Ovary (tissue), 9 donors: ENCODE data around the gene GSTO2. TPM values are rescaled to one million over a fixed set of nuclear protein-coding genes. Genes with fewer than 3 reads are reported as not detected.

Source experiments
- DNase-seq, 5 donors: peaks; one replicate each; pipeline ENCODE4 v3.0.0-alpha.2; 2019 to 2020
- H3K27ac ChIP-seq, 2 donors: fragments of 200-600 bp; one replicate each; pipeline versions ENCODE4 v1.5.1 to v1.8.0; 2019 to 2022
- H3K27me3 ChIP-seq: fragments of 200-600 bp; one replicate; pipeline ENCODE4 v1.8.0; 2022
- H3K36me3 ChIP-seq: fragments of 200-600 bp; sonication (generic); one replicate; pipeline ENCODE4 v1.5.1; 2019
- H3K4me1 ChIP-seq: one replicate; pipeline ENCODE4 v1.8.1; 2013; ENCODE audit warnings: mild to moderate bottlenecking, moderate library complexity; ENCODE audit not compliant: insufficient read depth
- H3K4me3 ChIP-seq: fragments of 200-600 bp; sonication (generic); one replicate; pipeline ENCODE4 v1.5.1; 2017
- H3K9me3 ChIP-seq, 2 donors: fragments of 200-600 bp in 1 of 2; sonication (generic) in 1 of 2; one replicate each; pipeline versions ENCODE4 v1.5.1 to v1.8.1; 2013 to 2019; ENCODE audit warnings: mild to moderate bottlenecking in 1 of 2, moderate library complexity in 1 of 2
- EP300 ChIP-seq: sonication (generic); formaldehyde crosslinking; IDR thresholded peaks from one replicate; pipeline ENCODE4 v1.6.1; 2017; ENCODE audit warnings: antibody characterized with exemption
- POLR2A ChIP-seq: fragments of 450-650 bp; IDR thresholded peaks from one replicate; pipeline ENCODE4 v1.6.1; 2017; ENCODE audit warnings: antibody characterized with exemption, mild to moderate bottlenecking, moderate library complexity
- WGBS, 3 donors: extraction: QIAGEN DNeasy Blood & Tissue Kit in 1 of 3; methylation state at CpG; one replicate each; pipeline versions ENCODE4 v1.1.5 to v1.1.7; 2013 to 2017; 5-methylcytosine and 5-hydroxymethylcytosine counted together
- intact Hi-C, 4 donors: fragments of 100-400 bp; cut with DNase I; formaldehyde crosslinking; loops; one replicate each; pipeline versions ENCODE4 v1.11.0 to v1.15.1; 2022 to 2023
- polyA plus RNA-seq, 2 donors: library from polyadenylated mRNA; stranded (reverse); fragments of 200-250 nt in 1 of 2; fragments of 350-450 nt in 1 of 2; fragmentation: Illumina TruSeq in 1 of 2; extraction: RNeasy Lipid Tissue Mini Kit (QIAGEN cat#74804) in 1 of 2; gene quantifications; one replicate each; pipeline ENCODE4 v1.2.3, GENCODE V29; 2013 to 2014
- total RNA-seq, 7 donors: library from RNA; depleted of rRNA in 2 of 7; stranded (reverse); fragments of >200 nt in 2 of 7; fragmentation: NEBNext Ultra II Directional in 3 of 7; extraction: Animal tissue kit (Norgen Biotek cat#: 25700) in 3 of 7; gene quantifications; one replicate each; pipeline versions ENCODE4 v1.1.0 to v1.2.4, GENCODE V29; 2016 to 2023
- TF ChIP-seq, protein P1 (sequence below), 3 donors: fragments of 450-650 bp in 2 of 3; fragments of 200-600 bp in 1 of 3; IDR thresholded peaks; one replicate each; pipeline versions ENCODE4 v1.5.1 to v1.8.0; 2016 to 2022; ENCODE audit warnings: antibody characterized with exemption in 3 of 3, mild to moderate bottlenecking in 1 of 3
- donor health status: DM: no; HTN: no; CAD: no; lungs with moderate emphysema.
- donor health status: DM: no; HTN: no; CAD: no.
- donor health status: Bipolar disorder and iron deficiency.
- donor health status: DM: yes; HTN: yes; CAD: no.
- donor health status: DM: no; HTN: no; CAD: no.
- donor health status: DM: yes; HTN: yes; CAD: no.

Gene GSTO2
- total and polyA plus RNA-seq, 9 donors = 3.7 to 19.0 (median 12.3) TPM

DNA sequence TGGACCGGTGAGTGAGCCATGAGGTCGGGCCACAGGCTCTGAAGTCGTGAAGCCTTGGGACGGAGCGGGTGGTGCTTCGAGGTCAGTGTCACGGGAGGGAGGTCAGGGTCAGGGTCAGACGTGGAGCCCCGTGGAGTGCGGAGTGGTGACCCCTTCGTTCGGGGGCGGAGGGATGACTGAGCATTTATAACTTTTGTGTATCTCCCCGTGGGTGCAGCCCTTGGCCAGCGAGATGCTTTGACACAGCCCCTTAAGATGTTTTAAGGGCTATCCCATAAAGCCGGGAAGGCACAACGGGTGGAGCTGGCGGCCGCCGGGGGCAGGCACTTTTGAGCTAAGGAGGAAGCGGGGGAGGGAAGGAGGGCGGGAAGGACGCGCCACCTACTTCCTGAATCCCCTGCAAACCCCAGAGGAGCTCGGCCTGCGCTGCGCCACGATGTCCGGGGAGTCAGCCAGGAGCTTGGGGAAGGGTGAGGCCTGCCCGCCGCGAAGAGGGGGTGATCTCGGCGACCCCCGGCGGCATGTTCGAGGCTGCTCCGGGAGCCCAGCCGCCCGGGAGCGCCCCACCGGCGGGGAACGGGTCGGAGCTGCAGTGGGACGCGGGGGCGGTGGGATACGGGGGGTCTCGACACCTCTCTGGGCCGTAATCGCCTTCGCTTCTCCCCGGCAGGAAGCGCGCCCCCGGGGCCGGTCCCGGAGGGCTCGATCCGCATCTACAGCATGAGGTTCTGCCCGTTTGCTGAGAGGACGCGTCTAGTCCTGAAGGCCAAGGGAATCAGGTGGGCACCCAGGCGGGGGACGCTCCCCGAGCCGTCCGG is 14.3 kb upstream of the GSTO2 start, which contains the start of gene GSTO1:
GSTO1 (plus strand) TSS at position 400 of the 818 bp plus-strand sequence; CDS start at position 437, 37 bp downstream.
- no peaks in the 10 kb centered on the region for H3K27me3 ChIP-seq
- H3K9me3 ChIP-seq = no peaks in the 10 kb centered on the region
- intact Hi-C loops = no loop called here
- H3K4me1 ChIP-seq = peaks cover 4% of the 10 kb centered on the region
- peak within 1 kb of the TSS; percentile 93 for H3K4me3 ChIP-seq
- DNase-seq = peak; percentile 81 to 86 (median 83)
- H3K36me3 ChIP-seq = no peaks in the 10 kb centered on the region
- WGBS, 3 donors = 0 to 1% (median 0%) methylated on average over 65 to 69 of the region's 69 CpGs
- TF ChIP-seq EP300 = no peak
- TF ChIP-seq POLR2A = peak; percentile 73
- TF ChIP-seq, protein P1, sequence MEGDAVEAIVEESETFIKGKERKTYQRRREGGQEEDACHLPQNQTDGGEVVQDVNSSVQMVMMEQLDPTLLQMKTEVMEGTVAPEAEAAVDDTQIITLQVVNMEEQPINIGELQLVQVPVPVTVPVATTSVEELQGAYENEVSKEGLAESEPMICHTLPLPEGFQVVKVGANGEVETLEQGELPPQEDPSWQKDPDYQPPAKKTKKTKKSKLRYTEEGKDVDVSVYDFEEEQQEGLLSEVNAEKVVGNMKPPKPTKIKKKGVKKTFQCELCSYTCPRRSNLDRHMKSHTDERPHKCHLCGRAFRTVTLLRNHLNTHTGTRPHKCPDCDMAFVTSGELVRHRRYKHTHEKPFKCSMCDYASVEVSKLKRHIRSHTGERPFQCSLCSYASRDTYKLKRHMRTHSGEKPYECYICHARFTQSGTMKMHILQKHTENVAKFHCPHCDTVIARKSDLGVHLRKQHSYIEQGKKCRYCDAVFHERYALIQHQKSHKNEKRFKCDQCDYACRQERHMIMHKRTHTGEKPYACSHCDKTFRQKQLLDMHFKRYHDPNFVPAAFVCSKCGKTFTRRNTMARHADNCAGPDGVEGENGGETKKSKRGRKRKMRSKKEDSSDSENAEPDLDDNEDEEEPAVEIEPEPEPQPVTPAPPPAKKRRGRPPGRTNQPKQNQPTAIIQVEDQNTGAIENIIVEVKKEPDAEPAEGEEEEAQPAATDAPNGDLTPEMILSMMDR (IDR thresholded peaks at IDR 0.05) = peak in 2 of 3 donors; percentile 10 to 17
- H3K27ac ChIP-seq = peak within 1 kb of the TSS; percentile 77 to 99

DNA sequence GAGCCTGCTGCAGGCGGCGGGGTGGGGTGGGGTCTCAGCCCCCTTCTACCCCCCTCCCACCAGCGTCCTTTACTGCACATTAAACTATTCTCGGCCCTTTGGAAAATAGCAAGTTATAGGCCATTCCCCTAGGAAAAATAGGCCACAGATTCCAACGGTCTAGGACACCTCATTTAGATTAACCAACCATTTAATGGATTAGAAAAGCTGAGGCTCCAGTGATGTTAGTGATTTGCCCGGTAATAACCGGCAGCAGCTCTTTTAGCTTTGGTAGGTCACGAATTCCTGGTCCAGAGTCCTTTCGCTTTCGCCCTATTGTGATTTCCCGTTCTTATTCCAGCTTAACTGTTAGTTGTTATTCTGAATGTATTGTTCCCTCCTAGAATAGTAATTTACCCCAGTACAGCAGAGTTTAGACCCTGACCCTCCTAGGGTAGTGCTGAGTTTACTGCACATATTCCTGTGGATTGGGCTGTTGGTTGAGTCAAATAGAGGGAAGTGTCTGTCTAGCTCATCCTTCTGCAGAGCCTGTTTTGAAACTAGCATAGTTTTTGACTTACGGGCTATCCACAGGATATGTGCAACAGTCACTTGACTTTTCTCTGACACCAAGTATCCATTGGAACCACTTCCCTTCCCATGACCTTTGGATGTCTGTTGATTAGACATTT is 13.5 kb upstream of the GSTO2 start:
- H3K36me3 ChIP-seq = no peaks in the 10 kb centered on the region
- TF ChIP-seq, protein P1 (IDR thresholded peaks at IDR 0.05) = no peak
- TF ChIP-seq POLR2A (no peak), EP300 (no peak)
- 0 to 1% (median 1%) methylated on average over 12 of the region's 12 CpGs for WGBS, 3 donors
- H3K27ac ChIP-seq = peak overlapping the region; percentile 77 to 99
- no peaks in the 10 kb centered on the region for H3K27me3 ChIP-seq
- H3K9me3 ChIP-seq = no peaks in the 10 kb centered on the region
- DNase-seq = no peak
- intact Hi-C loops = no loop called here
- H3K4me3 ChIP-seq = peak overlapping the region; percentile 93
- H3K4me1 ChIP-seq = peaks cover 4% of the 10 kb centered on the region

DNA sequence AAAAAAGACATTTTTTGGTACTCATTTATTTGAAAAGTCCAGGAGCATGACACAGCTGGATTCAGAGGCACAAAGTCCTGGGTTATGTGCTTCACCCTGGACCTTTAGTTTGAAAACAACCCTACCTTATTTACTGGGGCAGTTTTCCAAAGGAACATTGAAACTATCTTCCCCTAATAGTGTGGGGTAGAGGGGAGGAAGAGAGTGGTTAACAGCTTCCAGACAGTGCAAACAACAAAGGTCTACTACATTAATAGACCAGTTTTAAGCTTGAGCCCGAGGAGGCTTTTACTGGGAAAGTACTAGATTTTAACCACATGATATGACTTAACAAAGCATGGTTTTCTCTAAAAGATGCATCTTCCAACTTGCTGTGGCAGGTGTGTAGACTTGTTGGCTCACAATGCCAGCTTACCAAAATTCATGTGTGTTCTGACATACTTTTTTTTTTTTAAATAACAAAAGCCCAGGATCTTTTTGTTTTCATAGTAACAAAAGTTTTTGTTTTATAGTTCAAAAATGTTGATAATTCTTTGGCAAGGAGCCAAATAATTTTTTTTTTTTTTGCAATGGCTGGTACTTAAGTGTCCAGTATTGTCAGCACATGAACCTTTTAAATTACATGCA is 12.5 kb upstream of the GSTO2 start:
- TF ChIP-seq POLR2A (no peak), EP300 (no peak)
- TF ChIP-seq, protein P1 (IDR thresholded peaks at IDR 0.05) = no peak
- WGBS, 3 donors = 0 to 9% (median 6%) methylated on average over 1 of the region's 1 CpG
- Histone ChIP-seq H3K27ac (peak overlapping the region; percentile 77 to 99), H3K4me1 (peaks cover 4% of the 10 kb centered on the region), H3K9me3 (no peaks in the 10 kb centered on the region), H3K4me3 (peak overlapping the region; percentile 93), H3K36me3 (no peaks in the 10 kb centered on the region), H3K27me3 (no peaks in the 10 kb centered on the region)
- no peak for DNase-seq
- intact Hi-C loops = no loop called here

DNA sequence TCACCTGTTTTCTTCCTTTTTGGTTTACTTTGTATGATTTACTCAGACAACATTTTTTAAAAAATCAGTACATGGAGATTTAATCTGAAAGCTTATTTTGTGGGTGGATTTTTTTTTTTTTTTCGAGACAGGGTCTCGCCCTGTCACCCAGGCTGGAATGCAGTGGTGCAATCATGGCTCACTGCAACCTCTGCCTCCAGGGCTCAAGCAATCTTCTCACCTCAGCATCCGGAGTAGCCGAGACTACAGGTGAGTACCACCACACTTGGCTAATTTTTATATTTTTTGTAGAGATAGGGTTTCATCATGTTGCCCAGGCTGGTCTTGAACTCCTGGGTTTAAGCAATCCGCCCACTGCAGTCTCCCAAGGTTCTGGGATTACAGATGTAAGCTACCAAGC is 11.7 kb upstream of the GSTO2 start:
- no peaks in the 10 kb centered on the region for H3K36me3 ChIP-seq
- no peak overlapping the region for H3K27ac ChIP-seq
- intact Hi-C loops = no loop called here
- H3K4me3 ChIP-seq = no peak overlapping the region
- WGBS, 3 donors = 95 to 97% (median 97%) methylated on average over 5 of the region's 5 CpGs
- peaks cover 4% of the 10 kb centered on the region for H3K4me1 ChIP-seq
- TF ChIP-seq POLR2A (no peak), EP300 (no peak)
- TF ChIP-seq, protein P1 (IDR thresholded peaks at IDR 0.05) = no peak
- H3K9me3 ChIP-seq = no peaks in the 10 kb centered on the region
- no peaks in the 10 kb centered on the region for H3K27me3 ChIP-seq
- no peak for DNase-seq
